GM23338 (cell line): ENCODE data around the gene TMC3. TPM values are rescaled to one million over a fixed set of nuclear protein-coding genes. Genes with fewer than 3 reads are reported as not detected.

Source experiments
- ATAC-seq: fragments of 200-7000 bp; cut with Tn5 transposase; 3 replicates; pipeline ENCODE4 v1.9.1; 2020
- DNase-seq: peaks from one replicate; pipeline ENCODE4 v3.0.0-alpha.2; 2015; ENCODE audit warnings: low spot score
- H2AFZ ChIP-seq: fragments of 200-600 bp; sonication (generic); 2 replicates; pipeline ENCODE4 v1.8.0; 2016; ENCODE audit warnings: antibody characterized with exemption, mild to moderate bottlenecking, moderate library complexity
- H3F3A ChIP-seq: fragments of 200-600 bp; sonication (generic); replicated peaks from 2 replicates; pipeline ENCODE4 v1.8.0; 2017; ENCODE audit warnings: antibody characterized with exemption, mixed run types, low read depth
- H3K27ac ChIP-seq: fragments of 200-600 bp; sonication (generic); 2 replicates; pipeline ENCODE4 v1.6.1; 2016; ENCODE audit warnings: low read depth
- H3K27me3 ChIP-seq: fragments of 200-600 bp; sonication (generic); 2 replicates; pipeline ENCODE4 v1.8.0; 2016; ENCODE audit warnings: mild to moderate bottlenecking, mixed run types, moderate library complexity; ENCODE audit not compliant: insufficient read depth
- H3K36me3 ChIP-seq: fragments of 200-600 bp; sonication (generic); 2 replicates; pipeline ENCODE4 v1.8.0; 2016; ENCODE audit warnings: mild to moderate bottlenecking; ENCODE audit not compliant: insufficient read depth
- H3K4me1 ChIP-seq: fragments of 200-600 bp; sonication (generic); 2 replicates; pipeline ENCODE4 v1.8.0; 2016; ENCODE audit warnings: mild to moderate bottlenecking, moderate library complexity; ENCODE audit not compliant: insufficient read depth
- H3K4me2 ChIP-seq: fragments of 200-600 bp; sonication (generic); 2 replicates; pipeline ENCODE4 v1.7.1; 2017; ENCODE audit warnings: mixed run types
- H3K4me3 ChIP-seq: fragments of 200-600 bp; sonication (generic); 2 replicates; pipeline ENCODE4 v1.6.1; 2016; ENCODE audit warnings: mixed run types
- H3K79me2 ChIP-seq: fragments of 200-600 bp; sonication (generic); replicated peaks from 2 replicates; pipeline ENCODE4 v1.8.0; 2017; ENCODE audit warnings: mild to moderate bottlenecking; ENCODE audit not compliant: insufficient read depth
- H3K9me2 ChIP-seq: fragments of 200-600 bp; sonication (generic); 2 replicates; pipeline ENCODE4 v1.8.0; 2017; ENCODE audit not compliant: insufficient read depth
- H4K20me1 ChIP-seq: fragments of 200-600 bp; sonication (generic); replicated peaks from 2 replicates; pipeline ENCODE4 v1.8.0; 2017; ENCODE audit warnings: mild to moderate bottlenecking; ENCODE audit not compliant: insufficient read depth
- H3K27ac Mint-ChIP-seq: 2 replicates; pipeline ENCODE4 v1.8.0; 2020; ENCODE audit warnings: inconsistent platforms, mild to moderate bottlenecking, moderate library complexity, mixed read lengths
- H3K27me3 Mint-ChIP-seq: 3 replicates; pipeline ENCODE4 v1.8.0; 2022; ENCODE audit warnings: low read depth, mild to moderate bottlenecking, moderate library complexity, mixed read lengths, inconsistent platforms; ENCODE audit not compliant: insufficient read depth, poor library complexity
- H3K36me3 Mint-ChIP-seq: 3 replicates; pipeline ENCODE4 v1.8.0; 2021; ENCODE audit warnings: low read depth, mild to moderate bottlenecking, inconsistent platforms, moderate library complexity, mixed read lengths
- H3K4me1 Mint-ChIP-seq: 3 replicates; pipeline ENCODE4 v1.8.0; 2020; ENCODE audit warnings: mild to moderate bottlenecking, inconsistent platforms, mixed read lengths
- H3K4me3 Mint-ChIP-seq: 3 replicates; pipeline ENCODE4 v1.8.0; 2021; ENCODE audit warnings: moderate library complexity, mild to moderate bottlenecking, inconsistent platforms, mixed read lengths
- H3K9me3 Mint-ChIP-seq: 3 replicates; pipeline ENCODE4 v1.8.0; 2020; ENCODE audit warnings: moderate library complexity, mild to moderate bottlenecking, inconsistent platforms, mixed read lengths
- CREB1 ChIP-seq: fragments of 250-450 bp; sonication (Bioruptor Pico); IDR thresholded peaks from 2 replicates; pipeline ENCODE4 v1.5.0; 2020; ENCODE audit warnings: low read depth, mild to moderate bottlenecking, moderate library complexity
- EZH2 ChIP-seq: fragments of 200-600 bp; sonication (generic); IDR thresholded peaks from one replicate; pipeline ENCODE4 v1.8.0; 2017; ENCODE audit warnings: antibody characterized with exemption, mild to moderate bottlenecking, low read depth; ENCODE audit not compliant: unreplicated experiment
- EZH2phosphoT487 ChIP-seq: fragments of 200-600 bp; sonication (generic); IDR thresholded peaks from one replicate; pipeline ENCODE4 v1.8.1; 2018; ENCODE audit warnings: antibody characterized with exemption; ENCODE audit not compliant: unreplicated experiment
- JUNB ChIP-seq: IDR thresholded peaks from one replicate; pipeline ENCODE4 v1.6.1; 2016; ENCODE audit warnings: antibody characterized with exemption; ENCODE audit not compliant: unreplicated experiment
- NANOG ChIP-seq: IDR thresholded peaks from 2 replicates; pipeline ENCODE4 v1.6.1; 2016; ENCODE audit warnings: antibody characterized with exemption, borderline replicate concordance
- POLR2AphosphoS5 ChIP-seq: IDR thresholded peaks from 2 replicates; pipeline ENCODE4 v1.6.1; 2016; ENCODE audit warnings: antibody characterized with exemption, low read depth
- STAT1 ChIP-seq: IDR thresholded peaks from one replicate; pipeline ENCODE4 v1.6.1; 2016; ENCODE audit warnings: antibody characterized with exemption; ENCODE audit not compliant: unreplicated experiment
- ZNF114 ChIP-seq: fragments of 250-450 bp; sonication (Bioruptor Pico); IDR thresholded peaks from 2 replicates; pipeline ENCODE4 v1.5.0; 2020; ENCODE audit warnings: mild to moderate bottlenecking, moderate library complexity
- ZNF331 ChIP-seq: fragments of 250-450 bp; sonication (Bioruptor Pico); IDR thresholded peaks from 2 replicates; pipeline ENCODE4 v1.5.0; 2020; ENCODE audit warnings: low read depth, mild to moderate bottlenecking, moderate library complexity
- polyA plus RNA-seq: library from polyadenylated mRNA; unstranded; fragments of >200 nt; fragmentation: Nextera tagmentation; extraction: Ambion mirVana; gene quantifications from 2 replicates; pipeline ENCODE4 v1.2.1, GENCODE V29; 2016
- total RNA-seq: library from RNA; depleted of rRNA; stranded (reverse); fragments of >200 nt; shearing (Covaris generic); gene quantifications from 2 replicates; pipeline ENCODE4 v1.2.3, GENCODE V29; 2014
- TF ChIP-seq, protein P1 (sequence below): fragments of 250-450 bp; sonication (Bioruptor Pico); IDR thresholded peaks from 2 replicates; pipeline ENCODE4 v1.5.0; 2020; ENCODE audit warnings: mild to moderate bottlenecking, moderate library complexity
- TF ChIP-seq, protein P2 (sequence below), 2 experiments: fragments of 200-600 bp in 1 of 2; sonication (generic) in 1 of 2; conservative IDR thresholded peaks; 2 replicates each; pipeline versions ENCODE4 v1.5.1 to v1.6.1; 2016 to 2017; ENCODE audit warnings: antibody characterized with exemption in 2 of 2, low read depth in 2 of 2, mild to moderate bottlenecking in 2 of 2, moderate library complexity in 1 of 2
- TF ChIP-seq, protein P3 (sequence below): IDR thresholded peaks from one replicate; pipeline ENCODE4 v1.6.1; 2018; ENCODE audit warnings: antibody characterized with exemption; ENCODE audit not compliant: unreplicated experiment
- TF ChIP-seq, protein P4 (sequence below): IDR thresholded peaks from 2 replicates; pipeline ENCODE4 v1.6.1; 2016; ENCODE audit warnings: antibody characterized with exemption

TMC3 gene
- total and polyA plus RNA-seq, 2 experiments from 2014 or later: 0.10 TPM; not detected in 1

DNA sequence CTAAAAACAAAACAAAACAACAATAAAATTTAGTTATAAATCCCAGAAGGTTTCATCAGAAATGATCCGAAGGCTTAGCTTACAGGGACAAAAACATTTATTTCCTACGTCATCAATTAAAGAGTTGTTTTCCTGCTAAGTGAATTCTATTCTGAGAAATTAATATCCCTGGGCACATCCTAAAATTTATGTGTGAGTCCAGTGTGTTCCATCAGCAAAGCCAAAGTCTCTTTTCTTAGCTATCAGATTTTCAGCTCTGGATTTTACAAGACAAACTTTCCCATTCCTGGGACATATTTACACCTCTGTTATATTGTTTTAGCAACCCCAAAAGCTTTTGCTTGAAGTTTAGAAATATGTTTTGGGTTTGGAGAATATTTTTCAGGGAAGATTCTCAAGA is 4.4 kb upstream of the TMC3 start:
- no peaks in the 10 kb centered on the region for H3K27me3 ChIP-seq
- no peak overlapping the region for H3K4me3 Mint-ChIP-seq

More for the DNA sequence above, 4.4 kb upstream of the TMC3 start:
- H3K4me1 ChIP-seq: peaks cover 6% of the 10 kb centered on the region
- no peak overlapping the region for H3K4me3 ChIP-seq
- no peak overlapping the region for H3K27ac ChIP-seq
- TF ChIP-seq, protein P1, sequence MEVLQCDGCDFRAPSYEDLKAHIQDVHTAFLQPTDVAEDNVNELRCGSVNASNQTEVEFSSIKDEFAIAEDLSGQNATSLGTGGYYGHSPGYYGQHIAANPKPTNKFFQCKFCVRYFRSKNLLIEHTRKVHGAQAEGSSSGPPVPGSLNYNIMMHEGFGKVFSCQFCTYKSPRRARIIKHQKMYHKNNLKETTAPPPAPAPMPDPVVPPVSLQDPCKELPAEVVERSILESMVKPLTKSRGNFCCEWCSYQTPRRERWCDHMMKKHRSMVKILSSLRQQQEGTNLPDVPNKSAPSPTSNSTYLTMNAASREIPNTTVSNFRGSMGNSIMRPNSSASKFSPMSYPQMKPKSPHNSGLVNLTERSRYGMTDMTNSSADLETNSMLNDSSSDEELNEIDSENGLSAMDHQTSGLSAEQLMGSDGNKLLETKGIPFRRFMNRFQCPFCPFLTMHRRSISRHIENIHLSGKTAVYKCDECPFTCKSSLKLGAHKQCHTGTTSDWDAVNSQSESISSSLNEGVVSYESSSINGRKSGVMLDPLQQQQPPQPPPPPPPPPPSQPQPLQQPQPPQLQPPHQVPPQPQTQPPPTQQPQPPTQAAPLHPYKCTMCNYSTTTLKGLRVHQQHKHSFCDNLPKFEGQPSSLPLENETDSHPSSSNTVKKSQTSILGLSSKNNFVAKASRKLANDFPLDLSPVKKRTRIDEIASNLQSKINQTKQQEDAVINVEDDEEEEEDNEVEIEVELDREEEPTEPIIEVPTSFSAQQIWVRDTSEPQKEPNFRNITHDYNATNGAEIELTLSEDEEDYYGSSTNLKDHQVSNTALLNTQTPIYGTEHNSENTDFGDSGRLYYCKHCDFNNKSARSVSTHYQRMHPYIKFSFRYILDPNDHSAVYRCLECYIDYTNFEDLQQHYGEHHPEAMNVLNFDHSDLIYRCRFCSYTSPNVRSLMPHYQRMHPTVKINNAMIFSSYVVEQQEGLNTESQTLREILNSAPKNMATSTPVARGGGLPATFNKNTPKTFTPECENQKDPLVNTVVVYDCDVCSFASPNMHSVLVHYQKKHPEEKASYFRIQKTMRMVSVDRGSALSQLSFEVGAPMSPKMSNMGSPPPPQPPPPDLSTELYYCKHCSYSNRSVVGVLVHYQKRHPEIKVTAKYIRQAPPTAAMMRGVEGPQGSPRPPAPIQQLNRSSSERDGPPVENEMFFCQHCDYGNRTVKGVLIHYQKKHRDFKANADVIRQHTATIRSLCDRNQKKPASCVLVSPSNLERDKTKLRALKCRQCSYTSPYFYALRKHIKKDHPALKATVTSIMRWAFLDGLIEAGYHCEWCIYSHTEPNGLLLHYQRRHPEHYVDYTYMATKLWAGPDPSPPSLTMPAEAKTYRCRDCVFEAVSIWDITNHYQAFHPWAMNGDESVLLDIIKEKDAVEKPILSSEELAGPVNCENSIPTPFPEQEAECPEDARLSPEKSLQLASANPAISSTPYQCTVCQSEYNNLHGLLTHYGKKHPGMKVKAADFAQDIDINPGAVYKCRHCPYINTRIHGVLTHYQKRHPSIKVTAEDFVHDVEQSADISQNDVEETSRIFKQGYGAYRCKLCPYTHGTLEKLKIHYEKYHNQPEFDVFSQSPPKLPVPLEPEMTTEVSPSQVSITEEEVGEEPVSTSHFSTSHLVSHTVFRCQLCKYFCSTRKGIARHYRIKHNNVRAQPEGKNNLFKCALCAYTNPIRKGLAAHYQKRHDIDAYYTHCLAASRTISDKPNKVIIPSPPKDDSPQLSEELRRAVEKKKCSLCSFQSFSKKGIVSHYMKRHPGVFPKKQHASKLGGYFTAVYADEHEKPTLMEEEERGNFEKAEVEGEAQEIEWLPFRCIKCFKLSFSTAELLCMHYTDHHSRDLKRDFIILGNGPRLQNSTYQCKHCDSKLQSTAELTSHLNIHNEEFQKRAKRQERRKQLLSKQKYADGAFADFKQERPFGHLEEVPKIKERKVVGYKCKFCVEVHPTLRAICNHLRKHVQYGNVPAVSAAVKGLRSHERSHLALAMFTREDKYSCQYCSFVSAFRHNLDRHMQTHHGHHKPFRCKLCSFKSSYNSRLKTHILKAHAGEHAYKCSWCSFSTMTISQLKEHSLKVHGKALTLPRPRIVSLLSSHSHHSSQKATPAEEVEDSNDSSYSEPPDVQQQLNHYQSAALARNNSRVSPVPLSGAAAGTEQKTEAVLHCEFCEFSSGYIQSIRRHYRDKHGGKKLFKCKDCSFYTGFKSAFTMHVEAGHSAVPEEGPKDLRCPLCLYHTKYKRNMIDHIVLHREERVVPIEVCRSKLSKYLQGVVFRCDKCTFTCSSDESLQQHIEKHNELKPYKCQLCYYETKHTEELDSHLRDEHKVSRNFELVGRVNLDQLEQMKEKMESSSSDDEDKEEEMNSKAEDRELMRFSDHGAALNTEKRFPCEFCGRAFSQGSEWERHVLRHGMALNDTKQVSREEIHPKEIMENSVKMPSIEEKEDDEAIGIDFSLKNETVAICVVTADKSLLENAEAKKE: no peak
- TF ChIP-seq, protein P2, sequence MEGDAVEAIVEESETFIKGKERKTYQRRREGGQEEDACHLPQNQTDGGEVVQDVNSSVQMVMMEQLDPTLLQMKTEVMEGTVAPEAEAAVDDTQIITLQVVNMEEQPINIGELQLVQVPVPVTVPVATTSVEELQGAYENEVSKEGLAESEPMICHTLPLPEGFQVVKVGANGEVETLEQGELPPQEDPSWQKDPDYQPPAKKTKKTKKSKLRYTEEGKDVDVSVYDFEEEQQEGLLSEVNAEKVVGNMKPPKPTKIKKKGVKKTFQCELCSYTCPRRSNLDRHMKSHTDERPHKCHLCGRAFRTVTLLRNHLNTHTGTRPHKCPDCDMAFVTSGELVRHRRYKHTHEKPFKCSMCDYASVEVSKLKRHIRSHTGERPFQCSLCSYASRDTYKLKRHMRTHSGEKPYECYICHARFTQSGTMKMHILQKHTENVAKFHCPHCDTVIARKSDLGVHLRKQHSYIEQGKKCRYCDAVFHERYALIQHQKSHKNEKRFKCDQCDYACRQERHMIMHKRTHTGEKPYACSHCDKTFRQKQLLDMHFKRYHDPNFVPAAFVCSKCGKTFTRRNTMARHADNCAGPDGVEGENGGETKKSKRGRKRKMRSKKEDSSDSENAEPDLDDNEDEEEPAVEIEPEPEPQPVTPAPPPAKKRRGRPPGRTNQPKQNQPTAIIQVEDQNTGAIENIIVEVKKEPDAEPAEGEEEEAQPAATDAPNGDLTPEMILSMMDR (conservative IDR thresholded peaks at IDR 0.05; ENCODE audit: low read depth in 2 of 2): no peak
- no peak for TF ChIP-seq POLR2AphosphoS5
- TF ChIP-seq, protein P3, sequence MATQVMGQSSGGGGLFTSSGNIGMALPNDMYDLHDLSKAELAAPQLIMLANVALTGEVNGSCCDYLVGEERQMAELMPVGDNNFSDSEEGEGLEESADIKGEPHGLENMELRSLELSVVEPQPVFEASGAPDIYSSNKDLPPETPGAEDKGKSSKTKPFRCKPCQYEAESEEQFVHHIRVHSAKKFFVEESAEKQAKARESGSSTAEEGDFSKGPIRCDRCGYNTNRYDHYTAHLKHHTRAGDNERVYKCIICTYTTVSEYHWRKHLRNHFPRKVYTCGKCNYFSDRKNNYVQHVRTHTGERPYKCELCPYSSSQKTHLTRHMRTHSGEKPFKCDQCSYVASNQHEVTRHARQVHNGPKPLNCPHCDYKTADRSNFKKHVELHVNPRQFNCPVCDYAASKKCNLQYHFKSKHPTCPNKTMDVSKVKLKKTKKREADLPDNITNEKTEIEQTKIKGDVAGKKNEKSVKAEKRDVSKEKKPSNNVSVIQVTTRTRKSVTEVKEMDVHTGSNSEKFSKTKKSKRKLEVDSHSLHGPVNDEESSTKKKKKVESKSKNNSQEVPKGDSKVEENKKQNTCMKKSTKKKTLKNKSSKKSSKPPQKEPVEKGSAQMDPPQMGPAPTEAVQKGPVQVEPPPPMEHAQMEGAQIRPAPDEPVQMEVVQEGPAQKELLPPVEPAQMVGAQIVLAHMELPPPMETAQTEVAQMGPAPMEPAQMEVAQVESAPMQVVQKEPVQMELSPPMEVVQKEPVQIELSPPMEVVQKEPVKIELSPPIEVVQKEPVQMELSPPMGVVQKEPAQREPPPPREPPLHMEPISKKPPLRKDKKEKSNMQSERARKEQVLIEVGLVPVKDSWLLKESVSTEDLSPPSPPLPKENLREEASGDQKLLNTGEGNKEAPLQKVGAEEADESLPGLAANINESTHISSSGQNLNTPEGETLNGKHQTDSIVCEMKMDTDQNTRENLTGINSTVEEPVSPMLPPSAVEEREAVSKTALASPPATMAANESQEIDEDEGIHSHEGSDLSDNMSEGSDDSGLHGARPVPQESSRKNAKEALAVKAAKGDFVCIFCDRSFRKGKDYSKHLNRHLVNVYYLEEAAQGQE: no peak
- TF ChIP-seq EZH2: no peak
- no peak for TF ChIP-seq NANOG
- TF ChIP-seq STAT1: no peak
- TF ChIP-seq ZNF114 (CRISPR knock-in tag): no peak
- no peak for TF ChIP-seq JUNB
- no peak for TF ChIP-seq ZNF331 (CRISPR knock-in tag)
- TF ChIP-seq, protein P4, sequence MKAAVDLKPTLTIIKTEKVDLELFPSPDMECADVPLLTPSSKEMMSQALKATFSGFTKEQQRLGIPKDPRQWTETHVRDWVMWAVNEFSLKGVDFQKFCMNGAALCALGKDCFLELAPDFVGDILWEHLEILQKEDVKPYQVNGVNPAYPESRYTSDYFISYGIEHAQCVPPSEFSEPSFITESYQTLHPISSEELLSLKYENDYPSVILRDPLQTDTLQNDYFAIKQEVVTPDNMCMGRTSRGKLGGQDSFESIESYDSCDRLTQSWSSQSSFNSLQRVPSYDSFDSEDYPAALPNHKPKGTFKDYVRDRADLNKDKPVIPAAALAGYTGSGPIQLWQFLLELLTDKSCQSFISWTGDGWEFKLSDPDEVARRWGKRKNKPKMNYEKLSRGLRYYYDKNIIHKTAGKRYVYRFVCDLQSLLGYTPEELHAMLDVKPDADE: no peak
- no peak for TF ChIP-seq CREB1 (CRISPR knock-in tag)
- TF ChIP-seq EZH2phosphoT487: no peak
- peaks cover 17% of the 10 kb centered on the region for H3K4me1 Mint-ChIP-seq
- ATAC-seq (no peak), DNase-seq (no peak)
- no peaks in the 10 kb centered on the region for H3F3A ChIP-seq
- peaks cover 2% of the 10 kb centered on the region for H3K27me3 Mint-ChIP-seq
- H3K9me3 Mint-ChIP-seq: no peaks in the 10 kb centered on the region; the same call in 2 of the 3 replicates
- no peaks in the 10 kb centered on the region for H3K36me3 Mint-ChIP-seq
- H3K4me2 ChIP-seq: no peak overlapping the region
- no peaks in the 10 kb centered on the region for H3K79me2 ChIP-seq
- H3K27ac Mint-ChIP-seq: no peak overlapping the region
- no peaks in the 10 kb centered on the region for H4K20me1 ChIP-seq
- H3K9me2 ChIP-seq: no peaks in the 10 kb centered on the region
- no peak overlapping the region for H2AFZ ChIP-seq
- no peaks in the 10 kb centered on the region for H3K36me3 ChIP-seq
